ENCODE data around the gene OTUB1.

DNA sequence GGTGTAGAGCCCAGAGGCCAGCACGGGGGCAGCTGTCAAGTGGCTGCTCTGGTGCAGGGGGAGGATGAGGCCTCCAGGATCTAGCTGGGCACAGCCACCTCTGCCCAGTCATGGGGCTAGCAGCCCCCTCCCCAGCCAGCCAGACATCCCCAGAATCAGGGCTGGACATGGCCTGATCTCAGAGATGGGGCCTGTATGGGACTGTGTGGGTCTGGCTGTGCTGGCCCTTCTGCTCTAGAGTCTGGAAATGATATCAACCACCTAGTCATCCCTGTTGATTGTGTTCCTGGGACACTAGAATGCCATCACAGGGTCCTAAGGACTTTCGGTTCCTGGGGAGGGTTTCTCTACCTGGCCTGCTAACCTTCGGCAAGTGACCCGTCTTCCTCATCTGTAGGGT, 52.3 kb downstream of the OTUB1 start:
- TF ChIP-seq BHLHE40 (IDR thresholded peaks at IDR 0.05; ENCODE audit: low read depth, low read length): no peak
- no peak for TF ChIP-seq SMC3 (IDR thresholded peaks at IDR 0.05)
- TF ChIP-seq, protein P1, sequence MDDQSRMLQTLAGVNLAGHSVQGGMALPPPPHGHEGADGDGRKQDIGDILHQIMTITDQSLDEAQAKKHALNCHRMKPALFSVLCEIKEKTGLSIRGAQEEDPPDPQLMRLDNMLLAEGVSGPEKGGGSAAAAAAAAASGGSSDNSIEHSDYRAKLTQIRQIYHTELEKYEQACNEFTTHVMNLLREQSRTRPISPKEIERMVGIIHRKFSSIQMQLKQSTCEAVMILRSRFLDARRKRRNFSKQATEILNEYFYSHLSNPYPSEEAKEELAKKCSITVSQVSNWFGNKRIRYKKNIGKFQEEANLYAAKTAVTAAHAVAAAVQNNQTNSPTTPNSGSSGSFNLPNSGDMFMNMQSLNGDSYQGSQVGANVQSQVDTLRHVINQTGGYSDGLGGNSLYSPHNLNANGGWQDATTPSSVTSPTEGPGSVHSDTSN (IDR thresholded peaks at IDR 0.05): no peak
- TF ChIP-seq, protein P2, sequence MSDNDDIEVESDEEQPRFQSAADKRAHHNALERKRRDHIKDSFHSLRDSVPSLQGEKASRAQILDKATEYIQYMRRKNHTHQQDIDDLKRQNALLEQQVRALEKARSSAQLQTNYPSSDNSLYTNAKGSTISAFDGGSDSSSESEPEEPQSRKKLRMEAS (IDR thresholded peaks at IDR 0.05): no peak
- no peak for TF ChIP-seq ESRRA (IDR thresholded peaks at IDR 0.05; ENCODE audit: borderline replicate concordance, low read length)
- no peak for TF ChIP-seq RCOR1 (IDR thresholded peaks at IDR 0.05; ENCODE audit: low read depth, low read length)
- no peak for TF ChIP-seq SREBF2 (IDR thresholded peaks at IDR 0.05)
